HUES6 (cell line): ENCODE data around the gene HDAC8.
"Not testable (repeated sequence)": the region's sequence is repeated elsewhere in the genome, so short reads cannot be mapped to it uniquely, and the experiment has no call there.

Experiments used
- H3K27ac ChIP-seq: 2 replicates; pipeline ENCODE4 v1.7.0; 2013; ENCODE audit warnings: low read depth, mild to moderate bottlenecking, low read length, inconsistent platforms
- H3K27me3 ChIP-seq: 2 replicates; pipeline ENCODE4 v1.6.1; 2013; ENCODE audit warnings: low read length; ENCODE audit not compliant: control insufficient read depth, insufficient read depth
- H3K36me3 ChIP-seq: 2 replicates; pipeline ENCODE4 v1.6.1; 2013; ENCODE audit warnings: low read length; ENCODE audit not compliant: control insufficient read depth, insufficient read depth
- H3K4me1 ChIP-seq: 2 replicates; pipeline ENCODE4 v1.6.1; 2013; ENCODE audit warnings: low read length; ENCODE audit not compliant: control insufficient read depth, insufficient read depth
- H3K4me3 ChIP-seq: 2 replicates; pipeline ENCODE4 v1.5.1; 2013; ENCODE audit warnings: low read depth, low read length
- H3K9ac ChIP-seq: one replicate; pipeline ENCODE4 v1.6.1; 2013; ENCODE audit warnings: mild to moderate bottlenecking, low read length
- H3K9me3 ChIP-seq: 2 replicates; pipeline ENCODE4 v1.6.1; 2013; ENCODE audit warnings: low read depth, low read length; ENCODE audit not compliant: control insufficient read depth, insufficient read depth

HDAC8 gene

DNA sequence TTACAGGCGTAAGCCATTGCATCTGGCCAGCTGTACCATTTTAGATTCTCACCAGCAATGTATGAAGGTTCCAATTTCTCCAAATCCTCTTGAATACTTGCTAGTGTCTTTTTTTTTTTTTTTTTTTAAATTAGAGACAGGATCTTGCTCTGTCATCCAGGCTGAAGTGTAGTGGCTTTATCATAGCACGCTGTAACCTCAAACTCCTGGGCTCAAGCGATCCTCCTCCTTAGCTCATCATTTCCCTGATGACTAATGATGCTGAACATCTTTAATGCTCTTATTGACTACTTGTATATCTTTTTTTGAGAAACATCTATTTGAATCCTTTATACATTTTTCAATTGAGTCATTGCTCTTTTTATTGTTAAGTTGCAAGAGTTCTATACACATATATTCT is 40.3 kb downstream of the HDAC8 start:
- Histone ChIP-seq H3K9me3 (no peaks in the 10 kb centered on the region), H3K27me3 (no peaks in the 10 kb centered on the region), H3K36me3 (no peaks in the 10 kb centered on the region; the same call in 1 of the 2 replicates), H3K4me3 (no peak overlapping the region), H3K9ac (no peak overlapping the region), H3K4me1 (no peaks in the 10 kb centered on the region), H3K27ac (no peak overlapping the region)

- no peaks in the 10 kb centered on the region; the same call in 1 of the 2 replicates for H3K9me3 ChIP-seq
- H3K4me3 ChIP-seq: no peak overlapping the region
- H3K27me3 ChIP-seq: no peaks in the 10 kb centered on the region
- no peaks in the 10 kb centered on the region; the same call in 1 of the 2 replicates for H3K36me3 ChIP-seq
- no peak overlapping the region for H3K9ac ChIP-seq
- no peak overlapping the region for H3K27ac ChIP-seq
- H3K4me1 ChIP-seq: no peaks in the 10 kb centered on the region
Observed at GRCh38 chrX:72526534-72527508, 45.8 kb downstream of the HDAC8 start.

GRCh38 chrX:72498782-72499181 is 73.9 kb downstream of the HDAC8 start:
- Histone ChIP-seq H3K4me1 (no peaks in the 10 kb centered on the region), H3K9me3 (peaks cover 10% of the 10 kb centered on the region; the same call in 1 of the 2 replicates), H3K27ac (no peak overlapping the region), H3K9ac (no peak overlapping the region), H3K27me3 (no peaks in the 10 kb centered on the region), H3K36me3 (no peaks in the 10 kb centered on the region), H3K4me3 (no peak overlapping the region)

- peaks cover 5% of the 10 kb centered on the region; the same call in 1 of the 2 replicates for H3K9me3 ChIP-seq
- H3K27ac ChIP-seq: no peak overlapping the region
- no peak overlapping the region for H3K9ac ChIP-seq
- H3K4me1 ChIP-seq: no peaks in the 10 kb centered on the region
- H3K27me3 ChIP-seq: no peaks in the 10 kb centered on the region
- no peaks in the 10 kb centered on the region for H3K36me3 ChIP-seq
- H3K4me3 ChIP-seq: no peak overlapping the region
Observed at GRCh38 chrX:72495046-72495445, 77.6 kb downstream of the HDAC8 start.

DNA sequence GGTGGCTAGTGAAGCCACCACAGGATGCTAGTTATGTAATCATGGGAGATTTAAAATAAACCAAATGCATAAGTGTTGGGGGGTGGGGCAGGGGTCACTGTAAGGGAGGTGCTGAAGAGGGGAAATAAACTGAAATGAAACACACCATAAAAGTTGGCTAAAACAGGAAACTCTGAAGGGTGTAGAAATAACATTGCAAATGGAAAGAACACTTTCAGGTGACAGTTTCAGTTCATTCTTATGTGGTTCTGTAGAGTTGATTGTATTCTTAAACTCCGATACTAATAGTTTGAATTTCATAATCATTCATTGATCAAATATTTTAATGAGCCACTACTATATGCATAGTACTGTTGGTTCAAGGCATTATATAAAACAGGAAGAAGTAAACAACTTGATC is 80.1 kb downstream of the HDAC8 start:
- Histone ChIP-seq H3K9me3 (peaks cover 2% of the 10 kb centered on the region; the same call in 1 of the 2 replicates), H3K4me3 (no peak overlapping the region), H3K4me1 (peaks cover 4% of the 10 kb centered on the region; the same call in 1 of the 2 replicates), H3K27me3 (no peaks in the 10 kb centered on the region), H3K27ac (no peak overlapping the region), H3K36me3 (peaks cover 5% of the 10 kb centered on the region), H3K9ac (no peak overlapping the region)

- not testable (repeated sequence) for H3K9ac ChIP-seq, H3K27ac ChIP-seq, H3K4me3 ChIP-seq, H3K36me3 ChIP-seq, H3K4me1 ChIP-seq, H3K27me3 ChIP-seq, H3K9me3 ChIP-seq
Observed at GRCh38 chrX:72490221-72490620, 82.4 kb downstream of the HDAC8 start.

- Histone ChIP-seq H3K4me1 (peaks cover 4% of the 10 kb centered on the region; the same call in 1 of the 2 replicates), H3K27ac (no peak overlapping the region), H3K9me3 (peaks cover 10% of the 10 kb centered on the region), H3K9ac (no peak overlapping the region), H3K4me3 (no peak overlapping the region), H3K36me3 (peaks cover 7% of the 10 kb centered on the region), H3K27me3 (no peaks in the 10 kb centered on the region)
Observed at GRCh38 chrX:72487661-72488060, 85.0 kb downstream of the HDAC8 start.

DNA sequence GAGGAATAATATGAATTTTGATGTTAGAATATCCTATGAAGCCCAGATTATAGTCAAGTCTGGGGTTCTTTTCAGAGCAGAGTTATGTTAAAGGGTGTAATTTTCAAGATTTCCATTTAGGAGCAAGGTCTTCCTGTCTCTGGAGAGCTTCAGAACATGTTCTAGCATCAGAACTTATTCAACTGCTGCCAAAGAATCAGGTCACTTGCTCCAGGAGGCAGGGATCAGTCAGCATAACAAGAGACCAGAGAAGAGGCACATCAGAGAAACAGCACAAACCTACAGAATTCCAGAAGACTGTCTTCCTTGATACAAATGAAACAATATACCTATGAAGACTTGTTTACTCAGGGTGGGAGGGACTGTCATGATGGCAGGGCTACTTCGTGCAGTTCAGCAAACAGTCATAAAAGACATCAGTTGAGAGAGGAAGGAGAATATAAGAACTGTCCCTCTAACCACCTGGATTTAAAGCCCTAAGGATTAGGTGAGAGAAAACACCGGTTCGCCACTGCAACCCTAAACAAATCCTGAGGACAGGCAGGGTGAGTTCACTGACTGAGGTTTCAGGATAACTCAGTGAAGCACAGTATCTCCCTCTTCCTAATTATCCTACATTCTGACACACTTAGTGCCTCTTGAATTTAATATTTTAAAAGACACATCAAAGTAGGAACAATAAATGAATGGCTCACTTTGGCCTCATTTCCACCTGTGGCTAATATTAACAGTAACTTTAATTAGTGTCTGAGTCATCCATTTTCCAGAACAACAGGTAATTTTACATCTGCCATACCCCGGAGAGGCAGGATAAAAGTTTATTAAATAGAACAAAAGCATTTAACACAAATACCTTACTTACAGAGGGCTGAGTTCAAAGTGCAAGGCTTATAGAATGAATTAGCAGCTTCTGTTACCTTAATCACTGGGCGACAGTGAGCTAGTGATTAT is 93.0 kb downstream of the HDAC8 start:
- Histone ChIP-seq H3K27ac (no peak overlapping the region), H3K4me1 (peaks cover 22% of the 10 kb centered on the region), H3K9me3 (peaks cover 8% of the 10 kb centered on the region), H3K36me3 (no peaks in the 10 kb centered on the region; the same call in none of the 2 replicates), H3K9ac (no peak overlapping the region), H3K4me3 (no peak overlapping the region), H3K27me3 (no peaks in the 10 kb centered on the region)

GRCh38 chrX:72478853-72479252 is 93.8 kb downstream of the HDAC8 start:
- Histone ChIP-seq H3K27me3 (no peaks in the 10 kb centered on the region), H3K36me3 (no peaks in the 10 kb centered on the region; the same call in 1 of the 2 replicates), H3K9me3 (peaks cover 8% of the 10 kb centered on the region), H3K9ac (no peak overlapping the region), H3K4me1 (peaks cover 22% of the 10 kb centered on the region), H3K27ac (no peak overlapping the region), H3K4me3 (no peak overlapping the region)

DNA sequence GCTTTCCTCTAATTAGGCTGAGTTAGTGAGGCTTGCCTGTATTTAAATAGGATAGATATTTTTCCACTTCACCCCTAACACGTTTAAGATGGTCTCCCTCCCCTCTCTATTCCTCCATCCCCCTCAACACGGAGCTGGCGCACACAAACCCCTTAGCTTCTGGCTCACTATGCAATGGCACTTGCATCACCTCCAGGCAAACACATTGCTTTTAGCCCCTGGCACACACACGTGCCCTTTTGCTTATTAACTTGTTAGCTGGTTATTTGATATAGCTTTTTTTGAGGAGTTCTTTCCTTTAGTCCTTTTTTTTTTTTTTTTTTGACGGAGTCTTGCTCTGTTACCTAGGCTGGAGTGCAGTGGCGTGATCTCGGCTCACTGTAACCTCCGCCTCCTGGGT is 94.3 kb downstream of the HDAC8 start:
- Histone ChIP-seq H3K4me3 (no peak overlapping the region), H3K9ac (no peak overlapping the region), H3K27ac (no peak overlapping the region), H3K36me3 (no peaks in the 10 kb centered on the region; the same call in 1 of the 2 replicates), H3K27me3 (no peaks in the 10 kb centered on the region), H3K9me3 (peaks cover 7% of the 10 kb centered on the region), H3K4me1 (peaks cover 22% of the 10 kb centered on the region)
